Mammary epithelial cell (primary cell): ENCODE data around the gene TPBGL.

ENCODE experiments used
- CTCF ChIP-seq, 2 donors: IDR thresholded peaks in 1 of 2; conservative IDR thresholded peaks in 1 of 2; 2 replicates each; pipeline ENCODE4 v1.5.1; 2011 to 2012; ENCODE audit warnings: inconsistent platforms in 2 of 2, low read length in 2 of 2, mild to moderate bottlenecking in 2 of 2, control low read depth in 1 of 2, low read depth in 1 of 2; ENCODE audit not compliant: insufficient read depth in 1 of 2; ENCODE audit errors: extremely low read depth in 1 of 2
- EZH2 ChIP-seq: IDR thresholded peaks from 2 replicates; pipeline ENCODE4 v1.6.1; 2012; ENCODE audit warnings: low read length, inconsistent platforms, borderline replicate concordance

GRCh38 chr11:75289919-75290318, 49.3 kb downstream of the TPBGL start:
- TF ChIP-seq CTCF (conservative IDR thresholded peaks at IDR 0.05 in 1 of 2, IDR thresholded peaks at IDR 0.05 in 1 of 2; ENCODE audit: extremely low read depth in 1 of 2, insufficient read depth in 1 of 2, low read depth in 1 of 2, low read length in 2 of 2) (no peak), EZH2 (no peak)
